NCI-H1930 (cell line): ENCODE data around the gene PAEP.
"Not testable (repeated sequence)": the region's sequence is repeated elsewhere in the genome, so short reads cannot be mapped to it uniquely, and the experiment has no call there.

Experiments used
- DNase-seq, 2 experiments: peaks; one replicate each; lab custom pipeline; 2025; lab: John Stamatoyannopoulos, UW

Gene PAEP

DNA sequence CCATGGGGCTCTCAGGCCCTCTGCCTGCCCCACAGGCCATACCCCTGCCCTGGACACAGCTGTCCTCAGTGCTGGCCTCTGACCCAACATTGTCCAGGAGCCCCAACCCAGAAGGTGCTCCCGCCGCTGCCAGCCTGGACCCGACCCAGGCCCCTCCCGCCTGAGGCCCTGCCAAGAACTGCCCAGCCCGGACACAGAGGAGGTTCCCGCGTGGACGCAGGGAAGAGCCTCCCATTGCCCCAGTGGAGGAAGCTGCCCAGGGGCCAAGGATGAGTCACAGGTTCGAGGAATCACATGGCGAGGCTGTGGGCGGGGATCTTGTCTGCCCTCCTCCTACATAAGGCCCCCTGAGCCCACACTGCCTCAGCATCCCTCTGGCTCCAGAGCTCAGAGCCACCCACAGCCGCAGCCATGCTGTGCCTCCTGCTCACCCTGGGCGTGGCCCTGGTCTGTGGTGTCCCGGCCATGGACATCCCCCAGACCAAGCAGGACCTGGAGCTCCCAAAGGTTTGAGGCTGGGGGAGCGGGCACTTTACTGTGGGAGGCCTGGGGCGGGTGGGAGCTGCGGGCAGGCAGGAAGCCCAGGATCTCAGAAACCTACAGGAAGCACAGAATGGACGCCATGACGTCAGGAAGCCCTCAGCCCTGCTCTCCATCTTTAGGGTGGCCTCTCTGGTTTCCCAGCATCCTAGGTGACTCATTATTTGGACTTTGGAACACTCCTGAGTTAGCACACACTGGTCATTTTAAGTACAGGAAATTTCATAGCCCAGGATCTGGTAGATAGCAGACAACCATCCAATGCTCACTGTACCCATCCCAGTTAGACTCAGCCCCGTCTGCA is at the start of gene PAEP:
PAEP (plus strand) TSS at position 366 of the 844 bp plus-strand sequence.
- no peak for DNase-seq

DNA sequence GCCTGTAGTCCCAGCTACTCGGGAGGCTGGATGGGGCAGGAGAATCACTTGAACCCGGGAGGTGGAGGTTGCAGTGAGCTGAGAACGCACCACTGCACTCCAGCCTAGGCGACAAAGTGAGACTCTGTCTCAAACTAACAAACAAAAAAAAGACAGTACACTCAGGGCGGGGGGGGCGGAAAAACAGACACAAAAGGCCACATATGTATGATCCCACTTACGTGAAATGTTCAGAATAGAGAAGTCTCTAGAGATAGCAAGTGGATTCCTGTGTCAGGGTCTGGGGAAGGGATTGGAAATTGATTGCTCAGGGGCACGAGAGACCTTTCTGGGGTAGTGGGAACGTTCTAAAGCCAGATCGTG is 49.3 kb upstream of the PAEP start:
- no peak for DNase-seq

DNA sequence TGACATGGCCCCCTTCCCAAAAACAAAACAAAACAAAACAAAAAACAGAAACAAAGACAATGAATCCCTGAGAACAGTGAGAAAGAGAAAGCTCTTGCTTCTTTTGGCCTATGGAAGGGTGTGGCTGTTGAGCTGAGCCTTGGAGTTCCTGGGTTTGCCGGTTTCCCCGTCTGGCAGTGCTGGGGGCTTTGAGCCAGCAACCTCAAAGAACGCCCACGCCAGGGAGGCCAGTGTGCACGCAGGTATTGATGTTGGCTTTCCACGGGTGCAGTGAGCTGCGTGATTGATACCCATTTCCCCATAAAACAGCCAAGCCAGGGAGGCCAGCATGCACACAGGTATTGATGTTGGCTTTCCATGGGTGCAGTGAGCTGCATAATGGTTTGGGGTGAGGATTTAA is 48.7 kb upstream of the PAEP start:
- no peak for DNase-seq

DNA sequence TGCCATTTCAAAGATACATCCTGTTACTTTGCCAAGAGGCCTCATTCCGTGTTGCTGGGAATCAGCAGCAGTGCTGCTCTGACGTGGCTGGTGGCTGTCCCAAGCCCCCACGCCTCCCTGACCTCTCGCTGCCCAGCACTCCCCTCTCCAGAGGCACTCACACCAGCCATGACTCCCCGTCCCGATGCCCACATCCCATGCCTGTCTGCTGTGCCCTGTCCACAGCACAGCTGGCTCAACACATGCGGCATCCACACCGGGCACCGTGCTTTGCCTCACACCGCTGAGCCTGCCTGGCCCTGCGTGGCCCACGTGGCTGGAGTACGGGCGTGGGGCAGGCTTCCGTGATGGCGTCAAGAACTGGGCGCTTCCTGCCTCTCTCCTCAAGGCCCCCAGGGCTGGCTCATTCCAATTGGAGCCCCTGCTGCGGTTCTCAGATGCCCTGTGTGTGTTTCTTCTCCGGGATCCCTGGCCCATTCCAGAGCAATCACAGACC is 48.2 kb upstream of the PAEP start:
- DNase-seq, result no peak

DNA sequence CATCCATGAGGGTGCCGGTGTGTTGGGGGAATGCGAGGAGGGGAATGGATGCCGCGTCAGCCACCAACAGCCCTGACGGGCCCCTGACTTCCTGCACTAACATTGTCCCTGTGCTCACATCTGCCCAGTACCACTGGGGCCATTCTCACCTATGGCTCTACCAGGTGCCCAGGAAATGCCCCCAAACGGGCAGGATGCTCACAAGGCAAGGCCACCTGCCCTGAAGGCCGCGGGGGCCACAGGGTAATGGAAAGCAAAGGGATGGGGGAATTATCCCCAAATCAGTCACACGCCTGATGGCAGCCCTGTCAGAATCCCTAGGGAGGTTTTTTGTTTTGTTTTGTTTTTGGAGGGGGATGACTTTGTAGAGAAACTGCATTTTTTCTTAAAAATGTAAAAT is 47.6 kb upstream of the PAEP start:
- not testable (repeated sequence) for DNase-seq

DNA sequence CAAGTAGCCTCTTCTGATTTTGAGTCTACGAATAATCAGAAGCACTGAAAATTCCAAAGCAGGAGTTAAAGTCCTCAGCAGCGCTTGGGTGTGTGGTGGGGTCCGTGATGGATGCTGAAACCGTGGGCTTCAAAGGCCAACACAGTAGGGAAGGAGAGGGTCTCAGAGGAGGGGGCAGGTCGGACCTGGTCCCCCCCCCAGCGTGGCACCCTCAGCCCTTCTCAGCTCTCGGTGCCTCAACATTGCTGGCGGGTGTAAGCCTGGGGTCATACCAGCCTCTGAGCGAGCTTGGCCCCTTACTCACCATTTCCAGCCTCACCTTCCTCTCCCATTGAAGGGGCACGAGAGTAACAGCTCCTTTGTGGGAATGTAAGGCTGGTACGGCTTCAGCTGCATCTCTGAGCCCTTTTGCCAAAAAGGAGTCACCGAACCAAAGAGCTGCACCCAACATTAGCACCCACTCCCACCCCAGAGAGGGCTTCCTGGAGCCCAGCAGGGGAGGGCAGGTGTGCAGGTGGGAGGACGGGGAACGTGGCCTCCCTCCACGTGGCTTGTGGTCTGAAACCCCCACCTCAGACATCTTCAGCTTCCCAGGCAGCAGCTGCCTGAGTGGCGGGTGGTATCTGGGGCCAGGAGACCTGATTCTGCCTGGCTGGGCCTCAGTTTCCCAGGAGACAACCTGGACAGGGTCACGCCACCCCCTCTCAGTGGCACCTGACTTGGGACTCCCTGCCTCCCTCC is 47.0 kb upstream of the PAEP start:
- DNase-seq, result no peak

DNA sequence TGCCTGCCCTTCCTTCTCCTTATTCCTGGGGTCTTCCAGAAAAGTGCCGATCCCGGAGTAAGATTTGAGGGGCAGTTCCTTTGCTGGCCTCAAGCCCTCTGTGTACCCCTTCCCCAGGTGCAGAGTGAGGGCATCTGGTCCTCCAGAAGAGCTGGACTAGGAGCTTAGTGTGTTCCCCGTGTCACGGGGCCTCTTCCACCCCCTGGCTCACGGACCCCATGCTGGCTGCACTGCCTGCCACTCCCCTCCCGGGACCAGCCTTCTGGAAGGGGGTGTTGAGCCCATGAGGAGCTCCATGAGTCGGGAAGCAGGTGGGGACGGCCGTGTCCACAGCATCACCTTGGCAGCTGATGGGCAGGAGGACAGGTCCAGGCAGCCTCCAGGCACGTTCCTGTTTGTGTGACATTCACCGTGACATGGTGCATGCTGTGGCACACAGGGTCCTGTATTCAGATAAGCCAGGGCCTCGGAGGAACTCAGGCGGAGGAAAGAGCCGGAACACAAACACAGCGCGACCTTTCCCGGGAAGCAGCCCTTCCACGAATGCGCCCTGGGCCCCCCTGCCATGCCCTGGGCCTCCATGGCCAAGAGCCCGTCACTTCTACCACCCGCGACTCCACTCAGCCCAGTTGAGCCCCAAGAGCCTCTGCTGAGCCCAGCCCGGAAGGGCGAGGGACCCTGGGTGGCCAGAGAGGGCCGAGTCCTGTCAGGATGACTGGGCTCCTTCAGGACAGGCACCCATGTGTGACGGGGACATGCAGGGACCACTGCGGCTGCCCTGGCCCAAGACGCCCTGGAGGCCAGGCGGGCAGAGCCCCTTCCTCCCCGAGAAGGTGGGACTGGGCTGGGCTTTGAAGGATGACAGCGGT is 46.2 kb upstream of the PAEP start:
- DNase-seq, result no peak

DNA sequence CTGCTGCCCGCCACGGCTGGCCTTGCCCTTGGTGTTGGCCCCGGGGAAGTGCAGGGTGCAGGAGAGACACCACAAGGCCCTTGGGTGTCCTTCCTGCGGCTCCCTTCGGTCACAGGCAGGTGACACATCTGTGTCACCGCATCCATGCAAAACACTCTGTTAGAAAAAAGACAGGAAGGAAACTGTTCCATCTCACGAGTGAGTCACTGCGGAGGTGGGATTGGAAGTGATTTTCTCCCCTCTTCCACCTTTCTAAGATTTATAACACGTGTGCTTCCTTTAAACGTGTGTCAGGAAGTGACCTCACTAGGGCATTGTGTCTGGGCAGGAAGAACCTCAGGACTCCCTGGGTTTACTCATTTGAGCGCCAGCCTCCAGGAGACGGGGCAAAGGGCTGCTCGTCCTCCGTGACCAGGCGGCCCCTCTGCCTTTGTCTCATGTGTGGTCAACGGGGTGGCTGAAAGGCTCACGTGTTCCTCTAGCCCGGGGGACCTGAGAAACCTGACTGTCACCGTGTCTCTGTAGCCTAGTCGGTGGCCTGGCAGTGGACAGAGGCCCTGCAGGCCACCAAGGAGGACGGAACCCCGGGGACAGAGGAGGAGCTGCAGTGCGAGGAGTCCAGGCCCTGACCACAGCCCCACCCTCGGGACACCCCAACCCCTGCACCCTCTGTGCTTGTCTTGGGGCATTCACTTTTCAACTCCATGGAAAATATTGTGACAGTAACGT is 45.3 kb upstream of the PAEP start:
- no peak for DNase-seq

DNA sequence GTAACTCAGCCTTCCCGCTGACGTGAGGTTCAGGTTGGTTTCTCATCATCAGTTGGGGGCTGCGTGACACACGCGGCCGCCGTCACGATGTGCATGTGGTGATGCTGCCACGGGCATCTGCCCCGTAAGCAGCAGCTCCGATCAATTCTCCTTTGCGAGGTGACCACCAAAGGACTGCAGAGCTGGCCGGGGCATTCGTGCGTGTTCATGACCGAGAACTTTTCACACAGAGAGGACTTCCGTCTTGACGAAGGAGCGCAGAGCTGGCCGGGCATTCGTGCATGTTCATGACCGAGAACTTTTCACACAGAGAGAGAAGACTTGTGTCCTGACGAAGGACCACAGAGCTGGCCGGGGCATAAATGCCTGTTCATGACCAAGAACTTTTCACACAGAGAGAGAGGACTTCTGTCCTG is 44.1 kb upstream of the PAEP start:
- DNase-seq, result no peak

DNA sequence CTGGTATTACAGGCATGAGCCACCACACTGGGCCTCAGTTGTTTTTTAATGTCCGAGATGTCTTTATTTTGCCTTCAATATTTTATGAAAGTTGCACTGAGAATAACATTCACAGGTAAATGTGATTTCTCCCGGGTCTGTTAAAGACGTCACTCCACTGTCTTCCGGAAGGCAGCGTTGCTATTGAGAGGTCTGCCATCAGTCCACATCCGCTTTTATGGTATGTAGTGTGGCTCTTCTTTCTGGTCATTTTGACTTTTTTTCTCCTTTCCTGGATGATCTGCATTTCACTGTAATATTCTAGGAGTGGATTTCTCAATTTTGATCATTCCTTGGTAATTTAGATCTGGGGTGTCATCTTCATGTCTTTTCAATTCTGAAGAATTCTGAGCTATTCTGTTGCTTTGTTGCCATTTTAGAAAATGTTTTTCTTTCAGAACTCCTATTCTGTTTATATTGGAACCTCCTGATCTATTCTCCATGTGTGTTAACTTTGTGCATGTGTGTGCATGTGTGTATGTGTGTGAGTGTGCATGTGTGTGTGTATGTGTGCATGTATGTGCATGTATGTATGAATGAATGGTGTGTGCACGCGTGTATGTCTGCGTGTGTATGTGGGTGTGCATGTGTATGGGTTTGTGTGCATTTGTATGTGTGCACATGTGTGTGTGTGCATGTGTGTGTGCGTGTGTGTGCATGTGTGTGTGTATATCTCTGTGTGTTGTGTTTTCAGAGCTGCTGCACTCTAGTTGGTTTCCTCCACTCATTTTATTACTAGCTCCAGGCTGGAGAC is 42.2 kb upstream of the PAEP start:
- no peak for DNase-seq

DNA sequence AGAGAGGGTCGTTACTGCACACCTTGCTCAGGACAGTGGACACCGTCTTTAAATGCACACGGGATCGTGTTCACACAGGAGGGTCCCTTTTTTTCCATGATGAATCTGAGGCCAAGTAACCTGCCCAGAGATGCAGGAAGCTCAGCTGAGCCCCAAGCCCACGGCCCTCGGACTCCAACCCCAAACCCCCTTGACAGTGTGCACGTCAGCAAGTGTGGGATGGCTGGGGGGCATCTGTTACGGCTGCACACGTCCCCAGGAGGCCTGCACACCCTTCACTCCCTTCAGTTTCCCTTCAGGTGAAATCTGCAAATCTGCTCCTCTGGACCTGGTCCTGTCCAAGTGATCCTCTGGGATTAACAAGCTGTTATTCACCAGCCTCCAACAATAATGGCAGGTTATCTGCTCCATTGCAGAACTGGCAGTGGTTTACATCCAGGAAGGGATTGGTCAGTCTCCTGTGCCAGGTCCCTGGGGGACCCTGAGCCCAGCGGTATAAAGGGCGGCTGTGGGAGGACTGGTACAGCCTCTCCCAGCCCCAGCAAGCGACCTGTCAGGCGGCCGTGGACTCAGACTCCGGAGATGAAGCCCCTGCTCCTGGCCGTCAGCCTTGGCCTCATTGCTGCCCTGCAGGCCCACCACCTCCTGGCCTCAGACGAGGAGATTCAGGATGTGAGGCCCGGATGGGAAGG is 40.5 kb upstream of the PAEP start, which contains the start of gene LCN1:
LCN1 (plus strand) TSS at position 525 of the 692 bp plus-strand sequence; CDS start at position 583, 58 bp downstream.
- no peak for DNase-seq

DNA sequence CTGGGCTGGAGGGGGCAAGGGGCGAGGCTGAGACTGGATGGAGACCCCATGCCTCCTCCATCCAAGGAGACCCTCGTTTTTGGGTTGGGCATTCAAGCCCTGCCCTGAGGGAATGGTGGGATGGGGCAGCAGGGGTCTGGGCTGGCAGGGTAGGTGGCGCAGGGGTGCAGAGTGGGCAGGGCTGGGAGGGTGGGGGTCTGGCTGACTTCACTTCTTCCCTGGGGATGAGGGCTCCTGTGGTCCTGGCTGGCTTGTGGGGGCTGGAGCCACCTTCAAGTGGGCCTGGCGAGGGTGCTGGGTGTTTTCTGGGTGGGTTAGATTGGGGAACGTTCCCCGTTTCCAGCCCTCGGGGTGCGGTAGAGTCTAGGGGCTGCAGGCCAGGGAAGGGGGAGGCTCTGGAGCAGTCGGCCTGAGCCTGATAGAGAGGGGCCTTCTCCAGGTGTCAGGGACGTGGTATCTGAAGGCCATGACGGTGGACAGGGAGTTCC is 39.9 kb upstream of the PAEP start:
- no peak for DNase-seq

DNA sequence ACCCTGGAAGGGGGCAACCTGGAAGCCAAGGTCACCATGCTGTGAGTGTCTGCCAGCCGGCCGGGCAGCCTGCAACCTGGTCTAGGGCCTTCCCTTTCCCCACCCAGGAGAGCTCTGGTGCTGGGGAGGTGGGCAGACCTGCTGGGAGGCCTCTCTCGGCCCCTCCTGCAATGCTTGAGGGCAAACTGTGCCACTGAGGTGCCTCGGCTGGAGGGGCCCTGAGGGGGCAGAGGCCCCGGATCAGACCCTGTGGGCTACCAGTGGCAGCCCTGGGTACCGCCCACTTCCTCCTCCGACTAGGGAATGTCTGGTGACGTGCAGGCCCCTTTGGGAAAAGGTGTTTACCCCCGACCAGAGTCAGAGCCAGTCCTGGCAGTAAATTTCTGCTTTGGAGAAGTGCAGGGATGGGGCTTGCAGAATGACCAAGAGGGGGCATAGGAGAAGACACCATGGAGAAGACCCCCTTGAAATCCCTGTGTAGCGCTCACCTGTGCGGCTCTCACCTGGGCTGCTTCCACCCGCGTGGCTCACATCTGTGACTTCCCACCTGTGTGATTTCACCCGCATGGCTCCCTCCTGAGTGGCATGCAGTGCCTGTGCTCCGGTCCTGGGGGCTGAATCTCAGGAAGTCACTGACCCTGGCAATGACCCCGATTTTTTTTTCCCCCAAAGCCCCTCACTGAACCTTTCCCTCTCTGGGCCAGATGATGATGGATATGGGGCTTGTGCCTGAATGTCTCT is 39.2 kb upstream of the PAEP start:
- no peak for DNase-seq

DNA sequence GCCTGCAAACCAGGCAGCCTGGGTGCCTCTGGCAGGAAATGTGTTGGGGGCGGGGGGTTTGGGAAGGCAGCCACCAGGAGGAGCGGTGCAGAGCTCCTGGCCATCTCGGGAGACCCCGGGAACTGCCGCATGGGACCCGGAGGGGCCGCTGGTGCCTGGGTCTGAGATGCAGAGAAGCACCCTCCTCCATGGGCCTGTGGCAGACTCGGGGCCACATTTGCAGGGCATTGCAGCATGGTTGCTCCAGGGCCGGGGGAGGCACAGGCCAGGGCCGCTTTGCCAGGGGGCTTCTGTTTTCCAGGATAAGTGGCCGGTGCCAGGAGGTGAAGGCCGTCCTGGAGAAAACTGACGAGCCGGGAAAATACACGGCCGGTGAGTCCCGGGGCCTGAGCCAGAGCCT is 38.6 kb upstream of the PAEP start:
- DNase-seq, result no peak

DNA sequence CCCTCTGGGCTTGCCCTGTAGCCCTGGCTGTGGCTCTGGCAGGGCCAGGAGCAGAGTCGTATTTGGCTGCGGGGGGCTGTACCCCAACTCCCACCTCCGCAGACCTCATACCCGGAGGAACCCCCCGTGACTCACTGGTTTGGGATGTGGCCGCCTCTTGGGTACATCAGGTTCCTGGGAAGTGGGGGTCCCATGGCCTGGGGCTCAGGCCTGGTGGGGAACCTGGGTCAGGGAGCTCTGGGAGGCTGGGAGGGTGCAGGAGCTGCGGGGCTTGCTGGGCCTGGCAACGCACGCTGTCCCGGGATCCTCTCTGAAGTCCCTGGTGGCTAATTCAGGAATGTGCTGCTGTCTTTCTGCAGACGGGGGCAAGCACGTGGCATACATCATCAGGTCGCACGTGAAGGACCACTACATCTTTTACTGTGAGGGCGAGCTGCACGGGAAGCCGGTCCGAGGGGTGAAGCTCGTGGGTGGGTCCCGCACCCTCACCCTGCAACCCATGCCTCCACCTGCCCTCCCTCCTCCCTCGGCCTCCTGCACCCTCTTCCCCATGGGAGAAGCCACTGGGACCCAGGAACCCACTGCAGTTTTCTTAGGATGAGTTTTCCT is 37.9 kb upstream of the PAEP start:
- no peak for DNase-seq

DNA sequence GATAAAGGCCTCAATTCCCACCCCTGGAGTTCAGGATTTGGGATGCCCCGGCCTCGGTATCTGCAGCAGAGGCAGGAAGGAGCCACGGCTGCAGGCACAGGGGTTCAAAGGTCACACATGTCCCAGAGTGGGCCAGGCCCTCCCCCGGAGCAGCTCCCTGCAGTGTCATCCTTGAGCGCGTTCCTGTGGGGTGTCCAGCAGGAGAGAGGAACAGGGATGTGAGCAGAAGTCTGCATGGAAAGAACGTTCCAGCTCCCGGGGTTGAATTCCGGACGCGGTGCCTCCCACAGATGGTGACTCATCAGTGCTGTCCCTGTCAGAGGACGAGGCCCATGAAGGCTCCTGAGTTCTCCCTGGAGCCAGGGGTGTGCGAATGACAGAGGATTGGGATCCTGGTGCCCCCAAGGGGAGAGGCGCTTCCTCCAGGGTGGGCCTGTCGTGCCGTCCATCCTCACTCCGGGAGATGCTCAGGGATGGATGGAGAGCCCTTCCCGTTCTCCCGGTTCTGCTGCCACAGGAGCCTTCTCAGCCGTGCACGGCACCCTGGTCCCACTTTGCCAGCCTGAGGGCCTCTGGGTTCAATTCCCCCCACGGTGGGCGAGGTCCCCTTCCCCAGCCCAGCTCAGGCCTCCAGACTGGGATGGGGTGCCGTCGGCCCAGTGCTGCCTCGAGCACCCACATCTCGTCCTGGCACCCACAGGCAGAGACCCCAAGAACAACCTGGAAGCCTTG is 37.3 kb upstream of the PAEP start:
- DNase-seq, result no peak

DNA sequence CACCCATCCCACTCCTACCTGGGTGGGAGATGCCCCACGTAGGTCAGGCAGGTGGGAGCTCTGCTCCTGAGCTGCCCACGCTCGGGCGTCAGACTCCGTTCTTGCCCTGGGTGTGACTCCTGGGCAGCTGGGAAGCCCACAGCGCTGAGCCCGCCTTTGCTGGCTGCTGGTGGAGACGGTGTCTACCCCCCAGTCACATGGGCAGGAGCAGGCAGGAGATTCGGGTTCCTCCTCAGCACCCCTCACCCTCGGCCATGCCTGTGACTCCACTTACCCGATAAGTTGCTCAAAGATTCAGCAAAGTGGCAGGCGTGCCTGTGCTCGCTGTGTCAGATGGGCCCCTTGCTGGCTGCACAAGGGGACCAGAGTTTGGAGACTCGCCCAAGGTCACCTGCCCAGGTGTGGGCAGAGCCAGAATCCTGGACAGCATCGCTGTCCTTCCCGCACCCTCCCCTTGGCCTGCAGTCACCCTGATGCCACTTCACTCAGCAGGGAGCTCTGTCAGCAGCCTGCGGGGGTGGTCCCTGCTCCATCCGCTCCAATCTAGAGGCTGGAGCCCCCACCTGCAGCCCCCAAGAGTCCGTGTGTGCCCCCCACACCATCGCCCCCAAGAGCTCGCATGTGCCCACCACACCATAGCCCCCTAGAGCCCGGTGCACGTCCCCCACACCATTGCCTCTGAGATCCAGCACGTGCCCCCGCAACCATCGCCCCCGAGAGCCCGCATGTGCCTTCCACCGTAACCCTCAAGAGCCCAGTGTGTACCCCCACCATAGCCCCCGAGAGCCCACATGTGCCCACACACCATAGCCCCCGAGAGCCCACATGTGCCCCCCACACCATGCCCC is 36.1 kb upstream of the PAEP start:
- no peak for DNase-seq
